GM20431 (cell line): ENCODE measurements around the gene SETD9.

ENCODE experiments used
- in situ Hi-C: fragments of 300-500 bp; cut with MseI, MboI; formaldehyde crosslinking; loops from one replicate; pipeline ENCODE4 v1.15.0; 2020; ENCODE audit warnings: low sequenced_read_pairs; ENCODE audit not compliant: unreplicated experiment

Gene SETD9

GRCh38 chr5:56922922-56923321, 13.5 kb downstream of the SETD9 start:
- in situ Hi-C loops = no loop called here

DNA sequence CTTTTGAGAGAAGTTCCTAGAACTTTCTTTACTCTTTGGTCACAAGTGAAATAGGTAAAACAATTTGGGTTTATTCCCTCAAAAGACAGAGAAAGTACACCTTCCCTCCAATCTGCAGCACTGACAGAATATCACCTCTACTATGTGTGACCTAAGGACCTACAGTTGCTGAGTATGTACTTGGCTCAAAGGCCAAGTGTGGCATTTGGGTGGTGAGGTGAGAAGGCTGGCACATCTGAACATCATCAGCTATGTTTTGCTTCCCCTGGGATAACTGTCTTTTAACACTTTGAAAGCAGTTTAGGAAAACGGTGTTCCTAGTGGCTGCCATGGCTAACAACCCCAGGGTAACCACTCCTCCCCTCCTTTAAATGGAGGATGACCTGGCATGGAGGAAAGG, 24.9 kb downstream of the SETD9 start:
- in situ Hi-C loops = no loop called here

- in situ Hi-C loops = no loop called here
These were observed 29.5 kb downstream of the SETD9 start for GRCh38 chr5:56938858-56939257.

- in situ Hi-C loops = no loop called here
These were observed 32.6 kb downstream of the SETD9 start for GRCh38 chr5:56941981-56942380.

- in situ Hi-C loops = no loop called here
These were observed 37.7 kb downstream of the SETD9 start for GRCh38 chr5:56947052-56947451.

- in situ Hi-C loops = no loop called here
These were observed 41.3 kb downstream of the SETD9 start for GRCh38 chr5:56950626-56951125.

DNA sequence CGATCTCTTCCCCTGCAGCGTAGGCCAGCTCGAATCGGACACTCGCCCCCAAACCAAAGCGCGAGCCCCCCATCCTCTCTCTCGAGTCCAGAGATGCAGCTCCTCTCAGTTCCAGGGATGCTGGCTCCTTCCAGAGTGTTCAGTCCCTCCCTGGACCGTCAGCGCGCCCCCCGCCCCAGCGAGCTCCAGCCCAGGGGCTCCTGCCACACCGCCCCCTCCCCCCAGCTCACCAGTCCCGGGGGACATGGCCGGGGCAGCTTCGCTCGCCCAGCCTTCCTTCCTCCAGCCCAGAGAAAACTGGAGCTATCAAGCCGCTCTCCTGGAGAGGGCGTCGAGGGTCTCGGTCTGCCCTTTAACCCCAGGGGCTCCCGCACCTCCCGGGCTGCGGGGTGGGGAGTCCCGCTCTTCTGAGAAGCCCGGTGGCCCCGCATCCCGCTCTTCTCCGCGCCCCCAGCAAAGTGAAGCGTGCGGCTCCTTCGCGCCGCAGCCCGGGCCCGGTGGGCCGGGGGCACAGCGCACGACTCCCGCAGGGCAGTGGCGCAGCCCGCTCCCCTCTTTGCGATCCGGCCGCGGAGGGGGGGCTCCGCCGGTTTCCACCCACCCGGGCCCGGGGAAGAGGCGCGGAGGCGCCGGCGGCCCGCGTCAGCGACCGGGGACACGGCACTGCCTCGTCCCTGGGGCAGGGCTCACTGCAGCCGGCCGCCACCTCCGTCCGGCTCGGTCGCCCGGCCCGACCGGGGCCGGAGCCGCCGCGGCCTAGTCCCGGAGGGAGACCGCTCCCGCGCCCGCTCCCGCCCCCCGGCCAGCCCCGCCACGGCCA, 41.9 kb downstream of the SETD9 start:
- in situ Hi-C loops = no loop called here

DNA sequence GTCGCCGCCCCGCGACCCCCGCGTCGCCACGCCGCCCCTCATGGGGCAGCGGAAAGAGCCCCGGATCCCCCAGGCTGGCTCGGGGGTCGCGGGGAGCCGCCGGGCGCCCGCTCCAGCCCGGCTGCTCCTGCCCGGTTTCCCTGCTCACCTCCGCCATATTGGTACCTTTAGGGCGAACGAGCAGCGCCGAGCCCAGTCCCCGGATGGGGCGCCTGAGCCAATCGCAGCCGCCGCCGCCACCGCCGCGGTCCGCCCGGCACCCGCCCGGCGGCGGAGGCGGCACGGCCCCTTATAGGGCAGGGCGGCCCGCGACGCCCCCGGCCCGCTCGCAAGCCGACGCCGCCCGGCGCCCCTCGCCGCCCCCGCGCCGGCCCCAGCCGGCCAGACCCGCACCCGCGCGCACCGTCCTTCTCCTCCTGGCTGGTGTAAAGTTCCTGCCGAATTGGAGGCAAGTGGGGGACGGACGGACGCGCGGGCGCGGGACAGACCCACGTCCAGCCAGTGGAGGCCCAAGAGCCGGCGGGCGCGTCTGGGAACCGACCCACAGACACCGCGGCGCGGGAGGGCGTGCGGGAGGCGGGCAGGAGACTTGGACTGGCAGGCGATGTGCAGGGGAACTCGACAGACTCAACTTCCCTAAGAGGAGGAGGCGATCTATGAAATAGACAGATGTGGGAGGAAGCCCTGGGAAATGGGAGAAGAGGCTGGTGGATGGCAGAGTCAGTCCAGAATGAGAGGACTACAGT, 42.7 kb downstream of the SETD9 start, which contains the start of gene MIER3:
TSS of gene MIER3 (minus strand) at position 178 of the 746 bp plus-strand sequence. CDS start at position 157, 21 bp downstream.
- in situ Hi-C loops = no loop called here

DNA sequence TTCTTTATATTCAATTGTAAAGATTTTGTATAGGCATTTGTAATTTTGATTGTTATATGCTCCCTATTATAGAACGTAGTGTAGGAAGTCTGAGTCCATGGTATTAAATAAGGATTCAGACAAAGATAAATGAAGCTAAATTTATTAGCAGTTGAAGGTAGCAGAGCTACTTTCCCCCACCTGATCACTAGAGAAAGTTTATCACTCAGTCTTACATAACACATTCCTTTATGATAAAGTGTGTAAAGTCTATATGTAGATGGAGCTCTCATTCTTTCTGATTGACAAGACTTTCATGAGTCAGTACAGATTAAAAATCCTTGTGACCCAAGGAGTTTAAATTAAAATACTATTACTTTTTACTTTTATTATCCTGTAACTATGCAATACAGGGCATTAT, 44.9 kb downstream of the SETD9 start:
- in situ Hi-C loops = no loop called here

DNA sequence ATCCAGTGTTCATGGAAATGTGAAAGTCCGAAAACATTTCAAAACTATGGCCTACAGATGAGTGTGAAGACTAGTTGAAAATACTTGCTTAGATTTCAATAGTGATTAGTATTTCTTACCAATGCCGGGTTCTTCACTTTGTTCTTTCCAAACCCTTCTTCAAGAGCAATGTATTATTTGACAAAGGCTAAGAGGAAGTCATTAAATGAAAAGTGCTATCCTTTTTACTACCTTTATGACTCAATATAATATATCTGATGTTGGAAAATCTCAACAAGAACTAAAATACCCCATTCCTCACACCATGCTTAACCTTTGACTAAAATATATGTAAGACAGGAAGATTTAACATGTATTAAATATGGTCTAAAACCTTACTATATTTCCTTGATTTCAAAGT, 49.2 kb downstream of the SETD9 start:
- in situ Hi-C loops = no loop called here

- in situ Hi-C loops = no loop called here
These were observed 49.9 kb downstream of the SETD9 start for GRCh38 chr5:56959326-56959725.

DNA sequence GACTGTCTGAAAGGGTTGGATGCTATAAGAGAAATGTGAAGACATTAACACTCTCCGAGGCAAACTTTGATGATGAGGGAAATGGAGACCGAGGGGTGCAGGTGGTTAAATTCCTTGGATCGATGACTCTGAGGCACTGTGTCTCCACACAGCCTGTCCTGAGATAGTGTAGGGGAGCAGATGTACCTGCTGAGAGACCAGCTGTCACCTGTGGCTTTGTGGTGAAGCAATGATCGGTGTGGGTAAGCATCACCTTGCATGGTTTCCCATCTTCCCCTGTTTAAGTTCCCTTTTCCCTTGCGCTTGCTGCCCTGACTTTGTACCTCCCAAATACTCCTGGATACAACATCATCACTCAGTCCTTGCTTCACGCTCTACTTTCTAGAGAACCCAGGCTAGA, 52.4 kb downstream of the SETD9 start:
- in situ Hi-C loops = no loop called here

GRCh38 chr5:56962286-56962685, 52.9 kb downstream of the SETD9 start:
- in situ Hi-C loops = no loop called here

- in situ Hi-C loops = no loop called here
These were observed 53.9 kb downstream of the SETD9 start for GRCh38 chr5:56963246-56963645.

GRCh38 chr5:56964173-56964572, 54.8 kb downstream of the SETD9 start:
- in situ Hi-C loops = no loop called here
